GM10248 (cell line): ENCODE results near the gene NINJ1.

Experiments
- CTCF ChIA-PET: fragments of 300-600 bp; sonication (Branson Sonifier 250); formaldehyde crosslinking; extraction: SDS; loops from one replicate; lab custom pipeline; 2021; ENCODE audit warnings: antibody characterized with exemption; lab: Yijun Ruan, JAX
- POLR2A ChIA-PET: fragments of 350-650 bp; sonication (Branson Sonifier 250); formaldehyde crosslinking; extraction: SDS; loops from one replicate; lab custom pipeline; 2020; ENCODE audit warnings: antibody characterized with exemption; lab: Yijun Ruan, JAX
- DNase-seq: peaks from one replicate; pipeline ENCODE4 v3.0.0; 2012; ENCODE audit errors: extremely low spot score
- TF ChIP-seq, protein P1 (sequence below): IDR thresholded peaks from 2 replicates; pipeline ENCODE4 v1.5.1; 2012; ENCODE audit warnings: mild to moderate bottlenecking, low read depth; ENCODE audit errors: extremely low read depth, missing control alignments, control extremely low read depth

NINJ1 gene

DNA sequence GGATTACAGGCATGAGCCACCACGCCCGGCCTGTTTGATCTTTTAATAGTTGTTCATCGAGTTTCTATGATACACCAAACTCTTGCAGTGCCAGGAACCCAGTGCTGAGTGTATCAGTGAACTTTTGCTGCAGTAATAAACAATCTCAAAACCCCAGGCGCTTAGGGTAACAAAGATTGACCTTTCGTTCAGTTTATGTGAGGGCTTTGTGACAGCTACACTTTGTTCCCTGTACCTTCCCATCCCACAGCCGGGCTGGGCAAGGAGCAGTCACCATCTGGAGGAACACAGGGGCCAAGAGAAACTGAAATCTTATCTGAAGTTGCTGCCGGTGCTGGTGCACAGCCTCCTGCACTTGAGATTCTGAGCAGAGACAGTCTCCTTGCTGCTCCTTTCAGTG is 32.6 kb upstream of the NINJ1 start:
- POLR2A ChIA-PET, result no interaction called here
- no peak for DNase-seq
- TF ChIP-seq, protein P1, sequence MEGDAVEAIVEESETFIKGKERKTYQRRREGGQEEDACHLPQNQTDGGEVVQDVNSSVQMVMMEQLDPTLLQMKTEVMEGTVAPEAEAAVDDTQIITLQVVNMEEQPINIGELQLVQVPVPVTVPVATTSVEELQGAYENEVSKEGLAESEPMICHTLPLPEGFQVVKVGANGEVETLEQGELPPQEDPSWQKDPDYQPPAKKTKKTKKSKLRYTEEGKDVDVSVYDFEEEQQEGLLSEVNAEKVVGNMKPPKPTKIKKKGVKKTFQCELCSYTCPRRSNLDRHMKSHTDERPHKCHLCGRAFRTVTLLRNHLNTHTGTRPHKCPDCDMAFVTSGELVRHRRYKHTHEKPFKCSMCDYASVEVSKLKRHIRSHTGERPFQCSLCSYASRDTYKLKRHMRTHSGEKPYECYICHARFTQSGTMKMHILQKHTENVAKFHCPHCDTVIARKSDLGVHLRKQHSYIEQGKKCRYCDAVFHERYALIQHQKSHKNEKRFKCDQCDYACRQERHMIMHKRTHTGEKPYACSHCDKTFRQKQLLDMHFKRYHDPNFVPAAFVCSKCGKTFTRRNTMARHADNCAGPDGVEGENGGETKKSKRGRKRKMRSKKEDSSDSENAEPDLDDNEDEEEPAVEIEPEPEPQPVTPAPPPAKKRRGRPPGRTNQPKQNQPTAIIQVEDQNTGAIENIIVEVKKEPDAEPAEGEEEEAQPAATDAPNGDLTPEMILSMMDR, result no peak
- CTCF ChIA-PET, result no interaction called here

DNA sequence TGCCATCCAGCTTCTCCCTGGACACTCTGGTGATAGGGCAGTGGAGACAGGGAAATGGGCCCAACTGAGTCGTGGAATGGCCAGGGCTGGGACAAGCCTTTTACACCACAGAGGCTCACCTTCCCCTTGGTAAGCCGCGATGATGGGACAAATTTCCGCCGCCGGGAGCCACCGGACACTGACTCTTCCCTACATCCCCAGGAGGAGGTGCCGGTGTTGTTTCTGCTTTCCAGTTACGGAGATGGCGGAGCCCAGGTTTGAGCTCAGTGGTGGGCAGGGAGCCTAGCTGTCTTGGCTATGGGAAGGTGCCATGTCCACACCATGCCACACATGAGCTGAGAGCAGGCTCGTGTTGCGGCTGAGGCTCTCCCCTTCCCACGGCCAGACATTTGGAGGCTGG is 30.0 kb upstream of the NINJ1 start:
- TF ChIP-seq, protein P1, result no peak
- DNase-seq, result no peak
- CTCF ChIA-PET, result interaction anchor here (1.2 kb wide), 1 partner anchor 18 kb away, joined by 3 read pairs; no protein-coding TSS in a partner anchor
- POLR2A ChIA-PET, result no interaction called here

DNA sequence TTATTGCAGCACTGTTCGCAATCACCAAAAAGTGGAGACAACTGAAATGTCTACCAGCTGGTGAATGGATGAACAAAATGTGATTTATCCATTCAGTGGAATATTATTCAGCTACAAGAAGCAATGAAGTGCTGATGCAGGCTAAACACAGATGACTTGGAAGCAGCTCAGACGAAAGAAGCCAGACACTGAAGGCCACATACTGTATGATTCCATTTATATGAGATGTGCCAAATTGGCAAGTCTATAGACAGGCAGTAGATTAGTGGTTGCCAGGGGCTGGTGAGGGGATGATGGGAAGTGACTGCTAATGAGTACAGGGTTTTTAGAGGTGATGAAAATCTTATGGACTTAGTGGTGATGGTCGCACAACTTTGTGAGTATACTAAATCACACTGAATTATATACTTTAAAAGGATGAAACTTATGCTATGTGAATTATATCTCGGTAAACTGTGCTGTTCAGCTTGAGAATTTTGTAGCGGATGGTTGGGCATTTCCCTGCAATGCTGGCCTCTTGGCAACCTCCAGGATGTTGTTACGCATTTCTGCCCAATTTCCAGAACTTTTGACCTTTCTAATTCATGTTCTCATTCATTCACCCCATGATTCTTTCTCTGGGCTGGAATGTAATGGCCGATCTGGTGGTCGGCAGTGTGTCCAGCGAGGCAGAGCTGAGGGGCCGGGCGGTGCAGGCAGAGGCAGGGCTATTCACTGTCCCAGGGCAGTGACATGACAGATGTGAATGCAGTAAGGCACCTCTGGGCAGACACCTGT is 27.9 kb upstream of the NINJ1 start:
- ChIA-PET POLR2A (no interaction called here), CTCF (interaction anchor here (1.1 kb wide), 1 partner anchor 405 kb away, joined by 4 read pairs; no protein-coding TSS in a partner anchor)
- DNase-seq, result no peak
- TF ChIP-seq, protein P1, result no peak

DNA sequence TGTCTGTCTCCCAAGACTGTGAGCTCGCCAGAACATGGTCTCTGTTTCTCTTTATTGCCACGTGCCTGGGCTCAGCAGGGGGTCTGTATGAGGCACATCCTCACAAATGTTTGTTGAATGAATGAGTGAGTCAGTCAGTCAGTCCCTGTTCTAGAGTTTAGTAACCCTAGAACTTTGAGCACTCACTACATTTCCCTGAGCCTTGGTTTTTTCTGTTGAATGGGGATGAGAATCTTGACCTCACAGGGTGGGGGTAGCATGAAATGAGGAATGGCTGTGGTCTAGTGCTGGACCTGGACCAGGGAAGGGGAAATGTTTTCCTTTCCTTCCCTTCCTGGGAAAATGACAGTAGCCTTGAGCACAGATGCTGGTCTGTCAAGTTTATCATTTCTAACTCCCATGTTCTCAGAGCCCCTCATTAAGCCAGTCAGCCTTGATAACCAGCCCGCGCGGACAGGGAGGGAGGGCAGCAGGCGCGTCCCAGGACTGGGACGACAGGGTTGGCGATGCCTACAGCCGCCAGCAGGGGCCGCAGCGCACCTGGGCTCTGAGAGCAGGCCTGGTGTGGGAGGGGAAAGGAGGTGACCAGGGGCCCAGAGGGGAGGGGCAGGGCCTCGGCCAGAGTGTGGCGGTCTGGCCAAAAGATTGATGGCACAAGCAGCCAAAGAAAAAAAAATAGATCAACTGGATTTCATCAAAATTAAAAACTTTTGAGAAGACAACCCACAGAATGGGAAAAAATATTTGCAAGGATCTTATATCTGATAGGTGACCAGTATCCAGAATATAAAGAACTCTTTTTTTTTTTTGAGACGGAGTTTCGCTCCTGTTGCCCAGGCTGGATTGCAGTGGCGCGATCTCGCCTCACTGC is 25.8 kb upstream of the NINJ1 start:
- ChIA-PET CTCF (interaction anchor here (1.2 to 1.5 kb wide), 3 partner anchors 21 to 145 kb away, joined by 3 to 4 read pairs (median 3); no protein-coding TSS in a partner anchor), POLR2A (no interaction called here)
- DNase-seq, result peak; percentile 91
- TF ChIP-seq, protein P1, result peak; percentile 98

DNA sequence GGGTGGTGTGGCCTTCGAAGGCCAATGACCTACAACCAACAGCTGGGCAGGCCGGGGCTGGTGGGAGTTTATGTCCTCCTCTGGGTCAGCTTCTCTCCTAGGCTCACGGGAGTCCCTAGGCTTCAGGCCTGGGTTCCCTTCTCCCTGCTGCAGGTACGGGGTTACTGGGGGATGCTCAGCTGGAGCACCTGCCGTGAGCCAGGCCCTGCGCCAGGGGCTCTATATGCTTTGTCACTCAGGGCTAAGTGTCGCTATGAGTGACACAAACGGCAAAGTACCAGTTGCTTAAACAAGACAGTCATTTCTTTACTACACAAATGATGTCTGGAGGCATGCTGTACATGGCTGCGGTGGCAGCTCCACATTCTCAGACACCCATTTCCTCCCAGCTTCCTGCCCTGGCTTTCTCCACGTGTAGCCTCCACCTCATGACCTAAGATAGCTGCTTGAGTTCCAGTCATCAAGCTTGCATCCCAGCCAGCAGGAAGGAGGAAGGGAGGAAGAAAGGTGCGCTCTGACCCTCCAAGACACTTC is 22.5 kb upstream of the NINJ1 start:
- TF ChIP-seq, protein P1, result no peak
- CTCF ChIA-PET, result interaction anchor here (1.0 to 1.8 kb wide), 4 partner anchors 27 to 410 kb away, joined by 3 to 6 read pairs (median 4); no protein-coding TSS in a partner anchor
- peak; percentile 53 for DNase-seq
- POLR2A ChIA-PET, result no interaction called here

DNA sequence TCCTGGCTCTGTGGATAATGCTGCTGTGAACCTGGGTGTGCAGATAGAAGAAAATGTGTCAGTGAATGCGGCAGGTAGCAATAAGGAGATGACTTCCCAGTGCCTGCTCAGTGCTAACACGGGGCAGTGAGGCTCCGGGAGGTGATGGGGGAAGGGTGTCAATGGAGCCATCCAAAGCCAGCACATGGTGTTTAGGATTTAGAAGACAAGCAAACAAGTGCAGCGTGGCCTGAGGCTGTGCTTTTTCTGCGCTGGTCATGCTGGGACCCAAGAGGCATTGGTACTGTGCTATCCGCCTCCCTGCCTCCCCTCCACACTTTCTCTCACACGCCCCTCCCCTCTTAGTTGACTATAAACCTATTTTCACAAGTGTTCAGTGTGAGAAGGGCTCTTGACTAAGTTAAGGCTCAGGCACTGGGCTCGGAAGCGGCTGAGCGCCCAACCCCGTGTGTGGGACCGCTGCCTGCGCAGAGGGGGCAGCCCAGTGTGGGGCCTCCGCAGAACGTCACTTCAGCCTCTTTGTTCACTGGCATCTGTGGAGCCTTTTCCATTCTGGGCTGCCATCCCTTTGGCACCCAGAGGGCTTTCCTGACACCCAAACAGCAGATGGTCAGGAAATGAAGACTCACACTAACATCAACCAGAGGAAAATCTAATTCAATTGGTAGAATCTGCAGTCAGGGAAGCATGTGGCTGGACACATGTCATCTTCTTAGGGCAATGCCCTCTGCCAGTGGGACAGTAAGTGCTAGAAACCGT is 21.8 kb upstream of the NINJ1 start:
- no peak for DNase-seq
- POLR2A ChIA-PET, result no interaction called here
- CTCF ChIA-PET, result interaction anchor here (1.0 to 1.8 kb wide), 3 partner anchors 26 to 411 kb away, joined by 3 to 6 read pairs (median 3); no protein-coding TSS in a partner anchor
- TF ChIP-seq, protein P1, result no peak
